ENCODE results near the gene SLC48A1.

The SLC48A1 gene

DNA sequence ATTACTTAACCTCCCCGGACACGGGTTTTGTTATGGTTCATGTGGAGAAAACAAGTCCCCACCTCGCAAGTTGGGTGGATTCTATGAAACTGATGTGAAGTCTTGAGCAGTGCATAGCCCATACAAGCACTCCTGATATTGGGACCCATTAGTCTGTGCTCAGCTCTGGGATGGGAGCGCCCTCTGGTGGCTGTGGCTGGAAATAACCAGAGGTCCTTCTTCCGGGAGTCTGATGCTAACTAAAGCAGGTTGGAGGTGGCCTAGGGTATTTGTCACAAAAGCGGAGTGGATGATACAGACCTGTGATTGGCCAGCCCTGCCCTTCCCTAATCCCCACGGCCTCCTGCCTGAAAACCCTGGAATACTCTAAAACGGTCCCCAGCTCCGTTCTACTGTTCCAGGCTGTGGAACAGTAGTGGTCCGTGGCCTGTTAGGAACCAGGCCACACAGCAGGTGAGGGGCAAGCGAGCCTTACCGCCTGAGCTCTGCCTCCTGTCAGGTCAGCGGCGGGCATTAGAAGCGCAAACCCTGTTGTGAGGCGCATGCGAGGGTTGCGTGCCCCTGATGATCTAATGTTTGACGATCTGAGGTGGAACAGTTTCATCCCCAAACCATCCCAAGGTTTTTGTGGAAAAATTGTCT, 6.4 kb downstream of the SLC48A1 start:
- DNase-seq: peak; percentile 76 to 93 (median 86)

DNA sequence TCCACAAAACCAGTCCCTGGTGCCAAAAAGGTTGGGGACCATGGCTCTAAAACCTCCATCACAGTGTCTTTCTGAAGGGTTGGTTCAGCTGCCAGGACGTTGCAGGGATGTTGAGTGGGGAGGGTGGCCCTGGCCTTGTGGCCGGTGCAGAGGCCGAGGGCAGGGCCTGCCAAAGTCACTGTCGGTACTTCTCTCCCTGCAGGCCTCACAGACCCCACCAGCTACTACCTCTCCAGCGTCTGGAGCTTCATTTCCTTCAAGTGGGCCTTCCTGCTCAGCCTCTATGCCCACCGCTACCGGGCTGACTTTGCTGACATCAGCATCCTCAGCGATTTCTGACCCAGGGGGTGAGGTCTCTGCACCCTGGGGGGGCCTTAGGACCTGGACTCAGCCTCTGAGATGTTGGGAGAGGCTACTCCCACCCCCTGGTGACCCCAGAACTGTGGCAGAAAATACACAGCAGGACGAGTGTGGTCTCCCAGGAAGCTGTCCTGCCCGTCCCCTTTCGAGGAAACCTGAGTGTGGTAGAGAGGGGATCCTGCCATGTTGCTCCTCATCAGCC, 7.0 kb downstream of the SLC48A1 start:
- DNase-seq: peak in 1 of 6 experiments; percentile 21

DNA sequence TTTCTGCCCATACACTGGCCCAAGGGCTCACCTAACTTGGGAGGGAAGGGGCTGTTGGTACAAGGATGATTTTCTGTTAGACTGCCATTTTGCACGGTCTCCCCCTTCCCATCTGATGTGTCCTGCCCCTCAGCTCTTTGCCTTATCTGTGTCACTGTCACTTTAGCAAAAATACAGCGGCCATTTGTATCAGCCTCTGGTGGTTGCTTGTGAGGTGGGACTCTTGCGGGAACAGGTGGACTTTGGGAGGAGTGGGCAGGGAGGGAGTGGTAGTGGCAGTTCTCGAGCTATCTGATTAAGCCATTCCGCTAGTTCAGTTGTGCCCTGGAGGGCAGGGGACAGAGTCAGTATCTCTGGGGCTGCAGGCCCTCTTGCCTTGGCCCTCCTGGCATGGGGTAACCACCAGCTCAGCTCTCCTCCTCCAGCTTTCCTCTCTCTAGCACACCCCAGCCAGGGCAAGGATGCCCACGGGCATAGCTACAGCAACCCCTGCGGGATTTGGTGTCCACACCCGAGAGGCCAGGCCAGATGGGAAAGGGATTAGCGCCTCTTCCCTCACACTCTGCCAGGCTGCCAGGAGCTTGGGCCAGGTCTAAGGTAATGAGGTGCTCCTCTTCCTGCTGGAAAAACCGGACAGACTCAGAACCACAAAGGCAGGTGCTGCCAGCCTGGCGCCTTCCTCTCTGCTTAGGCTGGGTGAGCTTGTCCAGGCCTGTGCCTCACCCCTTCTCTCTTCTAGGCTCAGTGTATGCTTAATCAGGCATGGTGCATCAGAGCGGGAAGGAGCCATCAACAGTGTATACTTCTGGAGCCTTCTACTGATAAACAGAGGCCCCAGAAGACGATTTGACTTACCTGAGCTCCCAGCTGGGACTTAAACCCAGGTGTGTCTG, 8.7 kb downstream of the SLC48A1 start:
- no peak for DNase-seq

DNA sequence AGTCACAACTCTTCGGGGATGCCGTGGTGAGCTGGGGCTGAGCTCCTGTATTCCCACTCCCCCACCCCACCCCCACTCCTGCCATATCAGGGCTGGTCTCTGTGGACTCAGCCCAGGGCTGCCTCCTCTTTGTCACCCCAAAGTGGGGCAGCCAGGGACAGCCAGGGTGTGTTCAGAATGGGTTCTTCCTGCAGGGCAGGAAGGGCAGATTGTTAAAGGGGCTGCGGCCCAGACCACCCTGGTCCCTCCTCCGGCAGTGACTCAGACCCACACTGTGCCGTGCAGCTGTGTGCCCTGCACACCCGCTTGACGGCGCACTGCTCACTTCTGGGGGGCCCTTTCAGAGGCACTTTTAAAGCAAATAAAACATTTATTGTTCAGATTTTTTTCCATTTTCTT, 9.3 kb downstream of the SLC48A1 start:
- no peak for DNase-seq

DNA sequence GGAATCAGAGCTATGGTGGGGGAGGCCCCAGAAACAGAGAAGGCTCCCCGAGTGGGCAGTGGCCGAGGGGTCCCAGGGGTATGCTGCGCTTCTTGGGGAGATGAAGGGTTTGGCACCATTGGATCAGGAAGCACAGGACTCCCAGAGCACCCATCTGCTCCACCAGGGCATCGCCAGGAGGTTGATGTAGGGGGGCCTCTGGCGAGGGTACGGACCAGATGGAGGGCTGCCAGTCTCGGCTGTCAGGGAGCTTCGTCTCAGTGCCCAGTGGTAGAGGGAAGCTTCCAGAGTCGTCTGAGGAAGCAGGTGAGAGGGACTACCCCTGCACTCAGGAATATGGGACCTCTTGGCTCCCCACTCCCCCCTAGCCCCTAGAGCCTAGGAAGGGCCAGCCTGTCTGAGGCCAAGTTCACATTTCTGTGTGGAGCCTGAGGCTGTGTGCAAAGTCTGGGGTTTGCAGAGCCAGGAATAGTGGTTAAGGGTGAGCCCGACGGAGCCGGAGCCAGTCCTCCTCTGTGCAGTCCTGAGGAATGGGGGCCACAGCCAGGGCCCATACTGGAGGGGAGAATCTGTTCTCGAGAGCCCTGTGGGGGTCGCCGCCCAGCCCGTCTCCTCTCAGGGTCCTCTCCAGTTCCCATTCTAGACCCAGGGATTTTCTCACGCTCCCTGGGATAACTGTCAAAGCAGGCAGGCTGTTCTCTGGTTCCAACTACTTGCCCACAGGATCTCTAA, 10.2 kb downstream of the SLC48A1 start:
- no peak for DNase-seq

DNA sequence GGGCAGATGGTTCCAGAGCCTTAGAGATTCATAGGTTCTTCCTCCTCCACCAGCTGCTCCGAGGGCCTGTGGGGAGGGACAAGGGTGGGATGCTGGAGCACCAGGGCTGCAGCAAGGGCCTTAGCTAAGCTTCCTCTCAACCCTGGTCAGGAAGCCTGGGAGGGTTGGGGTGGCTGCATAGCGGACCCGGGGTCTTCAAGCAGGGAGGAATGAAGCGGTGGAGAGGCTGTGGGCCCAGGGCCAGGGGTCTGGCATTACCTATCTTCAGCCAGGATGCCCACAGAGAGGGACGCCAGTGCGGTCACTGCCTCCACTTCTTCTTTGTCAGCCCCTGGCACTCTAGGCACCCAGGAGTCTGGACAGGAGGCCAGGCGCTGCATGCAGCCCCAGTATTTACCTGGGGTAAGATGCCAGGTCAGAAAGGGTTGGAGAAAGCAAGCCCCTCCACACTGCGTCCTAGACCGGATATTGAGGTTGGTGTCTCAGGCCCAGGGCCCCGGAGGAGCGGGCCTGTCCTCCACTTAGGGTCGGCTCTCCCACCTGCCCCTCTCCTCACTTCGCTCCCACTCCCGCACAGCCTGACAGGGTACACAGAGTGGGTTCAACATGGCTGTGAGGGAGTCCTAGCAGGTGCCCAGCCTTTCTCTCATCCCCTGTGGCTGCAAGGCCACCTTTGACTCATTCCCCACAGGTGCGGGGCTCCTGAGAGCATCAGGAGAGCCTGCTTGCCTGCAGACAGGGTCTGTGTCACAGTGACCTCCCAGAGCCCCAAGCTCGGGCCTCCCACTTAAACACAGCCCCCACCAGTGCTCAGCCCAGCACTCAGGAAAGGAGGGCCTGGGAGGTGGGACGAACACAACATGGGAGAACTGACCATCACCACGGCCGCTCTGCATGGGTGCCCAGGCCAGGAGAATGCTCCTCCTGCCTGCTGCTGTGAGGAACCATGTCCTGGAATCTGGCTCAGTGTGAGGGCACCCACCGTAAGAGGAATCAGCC, 11.1 kb downstream of the SLC48A1 start:
- DNase-seq: no peak

DNA sequence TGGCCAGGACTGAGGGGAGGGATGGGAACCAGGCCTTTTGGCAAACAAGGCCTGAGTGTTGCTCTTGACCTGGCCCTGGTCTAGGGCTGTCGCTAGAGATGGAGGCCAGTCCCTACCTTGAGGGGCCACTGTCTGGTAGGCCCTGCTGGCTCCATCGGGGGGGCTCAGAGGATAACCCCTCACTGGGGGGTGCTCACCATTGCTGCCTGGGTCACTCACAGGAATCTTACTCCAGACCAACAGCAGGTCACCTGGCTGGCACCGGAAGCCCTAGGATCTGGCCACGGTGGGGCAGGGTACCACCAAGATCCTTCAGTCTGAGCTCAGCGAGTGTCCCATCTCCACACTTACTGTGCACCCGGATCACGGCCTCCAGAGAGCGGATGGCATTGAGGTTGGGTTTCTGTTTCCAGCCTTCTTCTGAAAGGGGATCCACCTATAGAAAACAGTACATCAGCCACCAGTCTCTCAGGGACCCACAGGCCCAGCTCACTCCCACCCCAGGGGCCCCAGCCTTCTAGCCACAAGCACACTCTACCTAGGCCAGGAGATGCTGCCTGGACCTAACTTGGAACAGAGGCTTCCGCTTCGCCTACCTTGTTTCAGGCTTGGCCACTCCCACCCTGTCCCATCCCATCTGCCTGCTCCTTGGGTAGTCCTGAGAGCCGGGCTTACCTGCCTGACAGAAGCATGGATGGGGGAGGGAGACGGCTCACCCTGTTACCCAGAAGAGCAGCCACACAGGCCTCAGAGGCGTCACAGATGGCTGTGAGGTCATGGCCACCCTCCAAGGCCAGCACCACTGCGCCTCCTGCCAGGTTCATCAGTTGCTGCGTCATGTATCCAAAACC, 12.2 kb downstream of the SLC48A1 start:
- no peak for DNase-seq

DNA sequence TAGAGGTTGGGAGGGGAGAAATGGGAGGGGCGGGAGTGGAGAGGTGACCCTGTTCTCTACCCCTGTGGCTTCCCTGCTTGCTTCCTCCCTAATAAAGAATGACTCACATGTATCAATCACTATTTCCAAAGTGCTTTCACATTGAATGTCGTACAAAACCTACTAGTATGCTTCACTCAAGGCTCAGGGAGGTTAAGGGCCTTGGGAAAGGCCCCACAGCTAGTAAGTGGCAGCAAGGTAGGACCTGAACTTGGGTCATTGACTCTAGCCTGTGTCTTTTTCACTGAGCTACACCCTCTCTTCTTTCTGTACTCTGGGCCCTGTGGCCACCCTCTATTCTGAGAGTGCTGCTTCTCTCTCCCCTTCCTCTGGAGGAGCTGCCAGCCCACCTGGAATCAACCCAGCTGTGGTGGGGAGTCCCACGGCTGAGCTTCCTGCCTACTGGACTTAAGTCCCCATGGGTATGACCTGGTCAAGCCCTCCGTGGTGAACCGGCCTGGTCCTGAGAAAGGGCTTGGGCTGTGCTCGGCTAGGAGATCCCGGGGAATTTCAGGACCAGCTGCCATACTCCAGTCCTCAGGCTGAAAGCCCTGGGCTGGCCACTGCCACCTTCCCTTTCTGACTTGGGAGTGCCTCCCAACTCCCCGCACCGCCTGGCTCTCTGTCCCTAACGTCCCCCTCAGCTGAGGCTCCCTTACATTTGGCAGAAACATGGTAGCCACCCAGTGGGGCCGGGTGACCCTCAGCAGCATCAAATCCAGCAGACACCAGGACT, 13.0 kb downstream of the SLC48A1 start:
- no peak for DNase-seq

DNA sequence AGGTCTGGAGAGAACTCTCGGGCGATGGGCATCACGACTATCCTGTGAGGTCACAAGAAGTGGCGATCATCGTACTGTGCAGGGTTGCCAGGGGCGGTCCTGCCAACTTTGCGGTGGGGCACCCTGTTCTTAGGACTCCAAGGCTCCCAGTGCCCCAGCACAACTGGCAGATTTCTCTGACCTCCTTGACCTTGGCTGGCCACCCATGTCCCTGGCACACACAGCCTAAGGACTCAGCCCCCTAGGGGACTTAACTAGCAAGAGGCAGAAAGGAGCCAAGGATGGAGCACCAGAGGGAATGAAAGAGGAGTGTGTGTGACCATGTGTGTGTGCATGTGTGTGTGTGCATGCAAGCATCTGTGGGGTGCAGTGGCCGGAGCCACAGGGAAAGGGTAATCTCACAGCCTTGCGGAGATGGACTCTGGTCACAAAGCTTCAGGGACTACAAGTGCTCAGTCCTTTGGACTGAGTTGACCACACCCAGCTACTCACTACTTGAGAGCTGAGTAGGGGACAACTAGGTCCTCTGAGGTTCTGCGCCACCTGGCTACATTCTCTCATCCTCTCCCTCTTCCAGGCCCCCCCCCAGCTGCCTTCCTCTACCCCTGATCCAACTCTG, 13.7 kb downstream of the SLC48A1 start:
- no peak for DNase-seq

DNA sequence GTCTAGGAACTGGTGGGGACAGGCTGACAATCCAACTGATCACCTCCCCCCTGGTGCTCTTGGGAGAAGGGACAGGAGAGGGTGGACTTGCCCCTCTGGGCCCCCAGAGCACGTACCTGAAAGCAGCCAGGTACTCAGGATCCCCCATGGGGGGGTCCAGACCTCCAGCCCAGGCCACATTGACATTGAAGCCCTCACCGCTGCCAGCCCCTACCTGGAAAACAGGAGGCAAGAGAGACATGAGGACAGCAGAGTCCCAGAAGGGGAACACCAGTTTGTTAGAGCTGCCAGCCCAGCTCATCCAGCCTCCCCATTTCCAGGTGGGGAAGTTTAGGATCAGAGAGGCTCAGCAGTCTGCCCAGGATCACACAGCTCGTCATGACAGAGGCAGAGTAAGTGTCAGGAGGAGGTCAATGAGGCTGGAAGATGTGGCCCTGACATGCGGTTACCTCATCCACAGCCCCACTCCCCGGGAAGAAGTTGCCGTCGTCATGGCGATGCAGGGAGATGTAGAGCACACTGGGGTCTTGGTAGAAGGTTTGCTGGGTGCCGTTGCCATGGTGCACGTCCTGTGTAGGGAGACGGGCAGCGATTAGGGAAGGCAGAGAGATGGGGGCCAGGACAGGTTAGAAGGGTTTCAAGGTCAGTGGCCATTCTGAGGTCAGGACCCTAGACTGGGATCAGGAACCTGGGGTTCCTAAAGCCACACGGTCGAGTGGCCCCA, 14.7 kb downstream of the SLC48A1 start:
- DNase-seq: no peak

DNA sequence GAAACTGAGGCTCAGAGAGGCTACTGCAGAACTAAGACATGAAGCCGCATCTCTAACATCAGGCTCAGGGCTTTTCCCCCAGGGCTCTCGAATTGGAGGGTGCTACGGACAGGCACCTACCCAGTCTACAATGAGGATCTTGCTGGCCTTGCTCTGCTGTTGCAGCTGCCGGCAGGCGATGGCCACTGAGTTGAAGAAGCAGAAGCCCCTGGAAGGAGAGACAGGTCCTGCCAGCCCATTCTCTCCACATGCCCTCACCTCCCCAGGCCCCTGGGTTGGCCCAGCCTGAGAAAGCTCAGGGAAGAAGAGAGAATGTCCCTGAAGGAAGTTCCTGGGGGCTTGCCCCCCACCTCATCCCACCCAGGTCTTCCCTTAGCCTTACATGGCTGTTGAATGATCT, 16.1 kb downstream of the SLC48A1 start:
- no peak for DNase-seq

DNA sequence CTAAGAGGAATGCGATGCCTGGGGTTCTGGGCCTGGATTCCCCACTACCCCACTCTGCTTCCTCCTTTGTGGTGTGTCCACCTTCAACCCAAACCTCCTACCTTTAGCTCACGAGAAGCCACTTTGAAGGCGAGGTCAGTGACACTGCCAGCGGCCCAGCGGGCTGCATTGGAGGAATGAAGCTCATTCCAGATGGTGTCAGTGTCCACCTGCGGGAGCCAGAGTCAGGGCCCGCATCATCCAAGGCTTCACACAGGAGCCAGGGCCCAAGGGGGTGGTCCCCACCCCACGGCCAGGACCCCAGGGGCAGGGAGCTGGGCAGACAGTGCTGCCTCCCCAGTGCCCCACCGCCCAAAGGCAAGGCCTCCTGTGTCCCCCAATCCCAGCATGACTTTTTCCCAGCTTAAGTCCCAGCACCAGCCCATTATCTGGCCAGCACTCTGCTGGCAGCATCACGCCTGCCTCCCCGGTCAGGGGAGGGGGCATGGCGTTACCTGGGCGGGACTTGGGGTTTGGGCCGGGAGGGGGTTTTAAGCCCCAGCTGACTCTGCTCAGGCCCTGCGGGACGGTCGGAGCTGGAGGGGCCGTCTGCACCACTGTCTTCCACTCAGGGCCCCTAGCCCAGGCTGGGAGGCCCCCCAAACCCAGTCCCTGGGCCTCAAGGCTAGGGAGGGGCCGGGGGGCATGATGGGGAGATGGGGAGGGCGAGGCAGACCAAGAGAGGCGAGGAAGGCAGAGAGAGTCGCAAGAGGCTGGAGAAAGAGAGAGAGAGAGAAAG, 16.9 kb downstream of the SLC48A1 start:
- no peak for DNase-seq

DNA sequence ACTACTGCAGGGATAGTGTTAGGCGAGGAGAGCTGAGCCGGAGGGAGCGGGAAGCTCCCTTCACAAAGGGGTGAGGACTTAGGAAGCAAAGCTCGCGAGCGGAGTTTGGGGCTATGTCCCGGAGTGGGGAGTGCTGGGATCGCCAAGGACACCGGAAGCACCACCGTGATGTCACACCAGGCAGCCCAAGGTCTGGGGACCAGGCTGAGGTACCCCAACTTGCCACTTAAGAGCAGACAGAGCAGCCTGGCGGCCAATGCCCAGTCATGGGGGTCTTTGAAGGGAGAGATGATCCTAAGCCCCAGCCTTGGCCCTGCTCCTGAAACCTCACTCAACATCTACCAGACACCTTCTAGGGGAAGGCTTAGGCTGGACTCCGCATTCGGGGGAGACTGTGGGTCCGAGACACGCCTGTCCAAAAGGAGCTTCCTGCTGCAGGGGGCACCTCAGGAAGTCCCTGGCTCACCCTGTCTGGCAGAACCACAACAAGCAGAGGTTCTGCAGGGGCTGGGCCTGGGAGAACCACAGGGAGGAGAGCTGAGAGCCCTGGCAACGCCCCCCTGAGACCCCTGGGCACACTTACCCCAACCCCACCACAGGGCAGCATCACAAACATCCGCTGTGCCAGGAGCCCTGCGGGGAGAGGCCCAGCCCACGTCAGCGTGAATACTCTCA, 17.8 kb downstream of the SLC48A1 start:
- no peak for DNase-seq

DNA sequence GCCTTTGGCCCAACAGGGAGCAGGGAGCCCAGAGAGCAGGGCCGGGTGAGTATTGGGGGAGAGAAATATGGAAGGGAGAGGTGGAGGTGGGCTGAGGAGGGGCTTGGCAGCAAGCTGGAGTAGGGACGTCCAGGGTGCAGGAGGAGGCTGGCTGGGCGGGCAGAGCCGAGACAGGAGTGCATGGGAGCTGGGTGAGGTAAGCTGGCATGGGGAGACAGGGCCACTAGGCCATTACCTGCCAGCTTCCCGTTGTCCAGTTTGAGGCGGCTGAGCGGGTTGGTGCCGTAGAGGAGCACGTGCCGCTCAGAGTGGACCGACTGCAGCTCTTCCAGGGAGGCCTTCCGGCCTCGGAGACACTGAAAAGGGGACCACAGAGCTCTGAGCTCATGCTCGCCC, 18.3 kb downstream of the SLC48A1 start:
- no peak for DNase-seq

DNA sequence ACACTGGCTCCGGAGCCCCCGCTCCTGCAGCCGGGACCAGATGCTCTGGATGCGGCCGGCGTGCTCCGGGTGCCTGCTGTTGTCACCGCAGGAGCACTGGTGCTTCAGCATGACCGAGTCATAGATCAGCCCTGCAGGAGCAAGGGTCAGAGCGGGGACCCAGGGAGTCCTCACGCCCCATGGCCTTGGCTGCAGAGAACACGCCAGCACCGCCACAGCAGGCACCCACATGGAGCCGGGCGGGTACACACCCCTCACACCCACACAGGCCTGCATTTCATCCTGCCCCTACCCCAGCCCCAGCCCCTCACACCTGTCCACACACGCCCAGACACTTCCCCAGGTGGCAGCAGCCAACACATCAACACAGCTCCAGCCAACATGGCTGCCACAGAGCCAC, 18.8 kb downstream of the SLC48A1 start:
- DNase-seq: no peak

DNA sequence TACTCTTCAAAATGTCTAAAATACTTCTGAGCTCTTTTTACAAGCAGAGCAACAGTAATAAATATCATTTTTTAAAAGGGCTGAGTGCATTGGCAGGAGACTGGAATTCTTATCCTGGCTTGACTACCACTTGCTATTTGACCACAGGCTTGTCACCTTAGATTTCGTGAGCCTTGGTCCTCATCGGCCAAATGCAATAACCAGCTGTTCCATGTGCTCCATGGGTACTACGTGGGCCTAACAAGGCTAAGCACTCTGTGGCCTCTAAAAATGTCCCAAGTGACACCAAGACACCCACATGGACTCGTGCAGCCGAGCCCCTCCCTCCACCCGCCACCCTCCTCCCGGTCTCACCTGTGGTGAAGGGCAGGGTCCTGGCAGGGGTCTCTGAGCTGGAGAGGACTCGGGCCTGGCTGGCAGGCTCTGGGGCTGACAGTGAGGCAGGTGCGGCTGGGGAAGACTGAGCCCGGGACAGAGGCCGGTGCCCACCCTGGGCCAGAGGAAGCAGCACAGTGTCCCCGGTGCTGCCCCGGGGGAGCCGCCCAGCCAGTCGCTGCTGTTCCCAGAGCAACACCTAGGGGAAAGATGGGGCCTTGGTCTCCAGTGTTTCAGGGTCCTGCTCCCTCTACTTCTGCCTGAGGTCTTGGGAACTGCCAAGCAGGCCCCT, 20.1 kb downstream of the SLC48A1 start:
- no peak for DNase-seq

DNA sequence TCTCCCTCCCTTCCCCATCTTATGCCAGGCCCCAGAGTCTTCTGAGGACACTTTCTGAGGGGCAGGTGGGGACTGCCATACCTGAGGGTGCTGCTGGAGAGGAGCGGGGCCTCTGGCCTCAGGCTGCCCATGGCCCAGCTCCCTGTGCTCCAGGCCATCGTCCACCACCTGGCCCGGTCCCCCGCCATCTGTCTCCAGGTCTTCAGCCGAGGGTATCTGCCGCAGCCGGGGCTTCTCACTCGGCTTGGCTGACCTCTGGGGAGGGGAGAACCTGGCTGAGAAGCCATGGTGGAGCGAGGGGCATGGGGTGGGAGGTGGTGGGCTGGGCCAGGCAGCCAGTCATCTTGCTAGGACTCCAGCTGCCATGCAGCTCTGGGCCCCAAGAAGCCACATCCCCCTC, 21.6 kb downstream of the SLC48A1 start:
- no peak for DNase-seq
